Measurements from ENCODE around the gene SHFL. TPM values are rescaled to one million over a fixed set of nuclear protein-coding genes. Genes with fewer than 3 reads are reported as not detected.

SHFL gene
- total and polyA plus RNA-seq, 2 of the 4 experiments (the other 2 are of a cell fraction): 9.0 to 32.1 TPM

DNA sequence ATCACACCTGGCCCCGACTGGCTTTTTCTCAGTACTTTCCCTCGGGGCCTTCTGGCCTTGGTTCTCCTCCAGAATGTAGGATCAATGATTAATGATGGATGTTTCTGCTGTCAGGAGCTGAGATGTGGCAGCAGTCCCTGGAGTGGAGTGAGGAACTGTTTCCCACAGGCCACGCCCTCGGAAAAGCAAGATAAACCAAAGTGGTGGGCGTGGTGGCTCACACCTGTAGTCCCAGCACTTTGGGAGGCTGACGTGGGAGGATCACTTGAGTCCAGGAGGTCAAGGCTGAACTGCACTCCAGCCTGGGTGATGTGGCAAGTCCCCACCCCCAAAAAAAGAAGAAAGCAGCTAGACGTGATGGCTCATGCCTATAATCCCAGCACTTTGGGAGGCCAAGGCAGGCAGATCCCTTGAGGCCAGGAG, 7.1 kb upstream of the SHFL start:
- in situ Hi-C loops (cut with MboI; ENCODE audit: low sequenced_read_pairs) (no loop called here), dilution Hi-C loops (cut with HindIII; ENCODE audit: low sequenced_read_pairs, unreplicated experiment) (no loop called here), intact Hi-C loops (cut with micrococcal nuclease) (no loop called here)
- POLR2A ChIA-PET (ENCODE audit: unreplicated experiment): interaction anchor here (0.6 kb wide), 1 partner anchor 133 kb away, joined by 9 read pairs; no protein-coding TSS in a partner anchor
- Histone ChIP-seq H2BK120ac (ENCODE audit: low read depth, low read length) (no peak overlapping the region), H3K4me1 (ENCODE audit: control insufficient read depth, insufficient read depth, low read length) (no peaks in the 10 kb centered on the region), H3K27ac (ENCODE audit: insufficient read depth, low read length) (no peak overlapping the region), H3K18ac (ENCODE audit: low read depth, low read length) (no peak overlapping the region), H3K9me1 (ENCODE audit: insufficient read depth, low read length) (no peaks in the 10 kb centered on the region), H3K4me3 (ENCODE audit: insufficient read depth, low read depth, low read length) (no peak overlapping the region), H3K56ac (ENCODE audit: extremely low read depth, insufficient read depth, low read length) (no peak overlapping the region), H4K8ac (ENCODE audit: low read depth in 2 of 2, low read length in 2 of 2) (no peak overlapping the region), H4K20me1 (ENCODE audit: insufficient read depth, low read length) (no peaks in the 10 kb centered on the region), H4K5ac (ENCODE audit: low read depth, low read length) (no peak overlapping the region), H3K23ac (ENCODE audit: low read depth, low read length) (no peak overlapping the region), H3K27me3 (ENCODE audit: control insufficient read depth, insufficient read depth, low read length) (peaks cover 10% of the 10 kb centered on the region), H2AFZ (replicated peaks; ENCODE audit: low read length, poor library complexity) (no peak overlapping the region), H3K36me3 (ENCODE audit: control insufficient read depth, insufficient read depth, low read length) (no peaks in the 10 kb centered on the region), H3K14ac (replicated peaks; ENCODE audit: low read depth, low read length) (no peak overlapping the region), H2AK5ac (ENCODE audit: low read depth, low read length) (no peak overlapping the region), H2BK20ac (ENCODE audit: low read depth, low read length) (no peak overlapping the region), H3K79me1 (ENCODE audit: low read depth in 1 of 2, low read length in 2 of 2) (no peaks in the 10 kb centered on the region), H3K4ac (ENCODE audit: low read depth, low read length) (no peak overlapping the region), H3K9ac (ENCODE audit: low read depth, low read length) (no peak overlapping the region), H3K9me3 (ENCODE audit: control insufficient read depth, insufficient read depth, low read length) (peaks cover 2% of the 10 kb centered on the region; the same call in 1 of the 2 replicates), H3K4me2 (ENCODE audit: low read depth, low read length) (no peak overlapping the region), H2BK15ac (ENCODE audit: low read depth, low read length) (no peak overlapping the region), H2AK9ac (replicated peaks; ENCODE audit: low read depth, low read length, poor library complexity) (no peak overlapping the region), H2BK5ac (ENCODE audit: low read depth, low read length, poor library complexity, severe bottlenecking) (no peak overlapping the region), H4K91ac (ENCODE audit: insufficient read depth, low read depth, low read length) (no peak overlapping the region)
- TF ChIP-seq, protein P1, sequence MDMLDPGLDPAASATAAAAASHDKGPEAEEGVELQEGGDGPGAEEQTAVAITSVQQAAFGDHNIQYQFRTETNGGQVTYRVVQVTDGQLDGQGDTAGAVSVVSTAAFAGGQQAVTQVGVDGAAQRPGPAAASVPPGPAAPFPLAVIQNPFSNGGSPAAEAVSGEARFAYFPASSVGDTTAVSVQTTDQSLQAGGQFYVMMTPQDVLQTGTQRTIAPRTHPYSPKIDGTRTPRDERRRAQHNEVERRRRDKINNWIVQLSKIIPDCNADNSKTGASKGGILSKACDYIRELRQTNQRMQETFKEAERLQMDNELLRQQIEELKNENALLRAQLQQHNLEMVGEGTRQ (IDR thresholded peaks at IDR 0.05; ENCODE audit: low read depth, low read length): no peak
- TF ChIP-seq MXI1 (IDR thresholded peaks at IDR 0.05; ENCODE audit: borderline replicate concordance, low read depth, low read length) (no peak), CHD1 (IDR thresholded peaks at IDR 0.05; ENCODE audit: low read depth, low read length) (no peak), RCOR1 (IDR thresholded peaks at IDR 0.05; ENCODE audit: insufficient replicate concordance, low read length) (no peak), POLR2A (IDR thresholded peaks at IDR 0.05; ENCODE audit: low read depth, low read length) (no peak), FOS (IDR thresholded peaks at IDR 0.05; ENCODE audit: low read depth, low read length) (no peak), CEBPB (IDR thresholded peaks at IDR 0.05; ENCODE audit: low read depth, low read length) (no peak)
- TF ChIP-seq, protein P2, sequence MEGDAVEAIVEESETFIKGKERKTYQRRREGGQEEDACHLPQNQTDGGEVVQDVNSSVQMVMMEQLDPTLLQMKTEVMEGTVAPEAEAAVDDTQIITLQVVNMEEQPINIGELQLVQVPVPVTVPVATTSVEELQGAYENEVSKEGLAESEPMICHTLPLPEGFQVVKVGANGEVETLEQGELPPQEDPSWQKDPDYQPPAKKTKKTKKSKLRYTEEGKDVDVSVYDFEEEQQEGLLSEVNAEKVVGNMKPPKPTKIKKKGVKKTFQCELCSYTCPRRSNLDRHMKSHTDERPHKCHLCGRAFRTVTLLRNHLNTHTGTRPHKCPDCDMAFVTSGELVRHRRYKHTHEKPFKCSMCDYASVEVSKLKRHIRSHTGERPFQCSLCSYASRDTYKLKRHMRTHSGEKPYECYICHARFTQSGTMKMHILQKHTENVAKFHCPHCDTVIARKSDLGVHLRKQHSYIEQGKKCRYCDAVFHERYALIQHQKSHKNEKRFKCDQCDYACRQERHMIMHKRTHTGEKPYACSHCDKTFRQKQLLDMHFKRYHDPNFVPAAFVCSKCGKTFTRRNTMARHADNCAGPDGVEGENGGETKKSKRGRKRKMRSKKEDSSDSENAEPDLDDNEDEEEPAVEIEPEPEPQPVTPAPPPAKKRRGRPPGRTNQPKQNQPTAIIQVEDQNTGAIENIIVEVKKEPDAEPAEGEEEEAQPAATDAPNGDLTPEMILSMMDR (conservative IDR thresholded peaks at IDR 0.05; ENCODE audit: low read depth, low read length): no peak
- DNase-seq: no peak
- BruUV-seq (replicated peaks): no TSS peak
- WGBS, 2 experiments (ENCODE audit: extremely low coverage in 2 of 2, insufficient read length in 1 of 2): 47% methylated on average over 3 of the region's 7 CpGs; no CpG with 5 or more reads in 1 of the 2 experiments
- CTCF ChIA-PET: interaction anchor here (0.6 kb wide), 1 partner anchor 79 kb away, joined by 3 read pairs; no protein-coding TSS in a partner anchor
- ATAC-seq (ENCODE audit: low read depth): no peak

All from IMR-90 (cell line).